Skeletal muscle satellite cell (primary cell): Measurements from ENCODE around the gene RAB36.

ENCODE experiments used
- H3K27me3 ChIP-seq: 2 replicates; pipeline ENCODE4 v1.7.0; 2013; ENCODE audit warnings: low read length; ENCODE audit not compliant: control insufficient read depth, insufficient read depth
- H3K36me3 ChIP-seq: 2 replicates; pipeline ENCODE4 v1.7.0; 2013; ENCODE audit warnings: mild to moderate bottlenecking, control low read depth, low read length; ENCODE audit not compliant: insufficient read depth
- H3K4me1 ChIP-seq: 2 replicates; pipeline ENCODE4 v1.7.0; 2013; ENCODE audit warnings: low read length; ENCODE audit not compliant: control insufficient read depth, insufficient read depth
- H3K4me2 ChIP-seq: 2 replicates; pipeline ENCODE4 v1.7.0; 2013; ENCODE audit warnings: mild to moderate bottlenecking, low read length
- H3K4me3 ChIP-seq: 2 replicates; pipeline ENCODE4 v1.7.0; 2013; ENCODE audit warnings: low read length
- H3K9ac ChIP-seq: 2 replicates; pipeline ENCODE4 v1.7.0; 2013; ENCODE audit warnings: mild to moderate bottlenecking, low read depth, low read length, moderate library complexity
- H3K9me3 ChIP-seq: replicated peaks from 2 replicates; pipeline ENCODE4 v1.7.0; 2013; ENCODE audit warnings: mild to moderate bottlenecking, control low read depth, low read length

RAB36 gene

DNA sequence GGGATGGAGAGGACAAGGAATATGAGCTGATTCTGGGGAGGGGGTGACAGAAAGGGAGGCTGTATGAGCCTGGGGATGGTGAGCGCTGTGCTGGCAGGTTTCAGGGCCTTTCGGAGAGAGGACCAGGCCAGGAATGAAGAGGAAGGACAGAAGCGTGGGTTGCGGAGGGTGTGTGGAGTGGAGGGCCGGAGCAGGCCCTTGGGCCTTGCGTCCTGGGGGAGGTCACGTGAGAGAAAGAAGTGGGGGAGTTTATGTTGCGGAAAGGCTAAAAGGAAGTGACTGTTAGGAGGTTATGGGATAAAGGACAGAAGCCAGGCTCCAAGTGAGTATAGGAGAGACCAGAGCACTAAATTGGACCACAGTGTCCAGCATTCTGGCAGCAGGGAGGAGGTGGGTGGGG, 52.6 kb downstream of the RAB36 start:
- Histone ChIP-seq H3K4me2 (no peak overlapping the region), H3K9ac (no peak overlapping the region), H3K4me1 (peaks cover 13% of the 10 kb centered on the region), H3K4me3 (no peak overlapping the region), H3K36me3 (no peaks in the 10 kb centered on the region), H3K27me3 (no peaks in the 10 kb centered on the region), H3K9me3 (no peaks in the 10 kb centered on the region)

DNA sequence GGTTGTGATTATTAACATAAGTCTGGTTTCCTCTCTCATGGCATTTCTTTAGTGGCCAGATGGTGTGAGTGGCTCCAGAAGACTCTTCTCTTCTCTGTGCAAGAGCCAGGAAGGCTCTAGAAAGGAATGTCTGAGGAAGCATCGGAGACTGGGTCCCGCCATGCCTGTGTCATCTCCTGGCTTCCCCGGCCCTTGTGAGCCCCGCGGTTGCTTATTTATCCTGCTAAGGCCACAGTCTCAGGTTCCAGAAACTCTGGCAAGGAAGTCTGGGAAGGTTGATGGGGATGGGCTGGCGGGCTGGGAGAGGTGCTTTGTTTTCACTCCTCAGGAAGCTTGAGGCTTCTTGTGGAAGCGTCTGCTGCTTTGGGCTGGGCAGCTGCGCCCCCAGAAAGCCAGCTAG, 53.9 kb downstream of the RAB36 start:
- H3K9ac ChIP-seq = no peak overlapping the region
- H3K9me3 ChIP-seq = no peaks in the 10 kb centered on the region
- H3K4me3 ChIP-seq = no peak overlapping the region
- peaks cover 13% of the 10 kb centered on the region for H3K4me1 ChIP-seq
- no peaks in the 10 kb centered on the region for H3K36me3 ChIP-seq
- H3K4me2 ChIP-seq = no peak overlapping the region
- no peaks in the 10 kb centered on the region for H3K27me3 ChIP-seq

GRCh38 chr22:23200898-23201297, 55.6 kb downstream of the RAB36 start:
- H3K4me1 ChIP-seq = peaks cover 23% of the 10 kb centered on the region
- no peaks in the 10 kb centered on the region for H3K27me3 ChIP-seq
- no peak overlapping the region for H3K4me2 ChIP-seq
- H3K4me3 ChIP-seq = no peak overlapping the region
- H3K36me3 ChIP-seq = no peaks in the 10 kb centered on the region
- no peaks in the 10 kb centered on the region for H3K9me3 ChIP-seq
- no peak overlapping the region for H3K9ac ChIP-seq

- no peaks in the 10 kb centered on the region for H3K27me3 ChIP-seq
- H3K9me3 ChIP-seq = no peaks in the 10 kb centered on the region
- H3K4me1 ChIP-seq = peaks cover 23% of the 10 kb centered on the region
- H3K36me3 ChIP-seq = no peaks in the 10 kb centered on the region
- H3K4me2 ChIP-seq = no peak overlapping the region
- H3K9ac ChIP-seq = no peak overlapping the region
- no peak overlapping the region for H3K4me3 ChIP-seq
These were observed 57.7 kb downstream of the RAB36 start for GRCh38 chr22:23202812-23203451.

DNA sequence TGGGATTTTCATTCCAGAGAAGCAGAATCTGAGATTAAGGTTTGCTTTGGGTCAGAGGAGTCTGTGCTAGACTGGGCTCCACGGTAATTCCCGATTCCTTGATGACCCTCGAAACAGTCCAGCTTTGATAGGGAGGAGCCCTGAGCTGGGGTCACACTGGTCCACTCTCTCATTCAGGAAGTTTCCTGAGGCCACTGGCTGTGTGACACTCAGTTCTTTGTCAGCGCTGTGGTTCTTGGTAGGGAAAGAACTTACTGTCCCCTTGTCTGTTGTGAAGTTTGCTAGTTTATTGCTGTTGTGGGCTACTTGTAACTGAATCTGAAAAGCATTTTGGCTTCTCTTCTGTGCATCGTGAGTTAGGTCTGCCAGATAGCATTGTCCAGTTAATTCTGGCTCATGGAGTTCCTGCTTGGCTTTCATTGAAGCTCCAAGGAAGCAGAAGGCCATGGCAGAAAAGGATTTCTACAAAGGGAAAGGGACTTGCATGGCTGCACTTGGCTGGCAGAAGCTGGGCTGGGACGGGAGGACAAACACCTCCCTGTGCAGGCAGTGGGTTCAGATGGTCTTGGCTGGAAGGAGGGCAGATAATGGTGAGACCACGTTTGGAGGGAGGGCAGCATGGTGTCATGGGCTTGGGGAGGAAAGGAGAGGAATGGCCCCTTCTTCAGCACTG, 58.3 kb downstream of the RAB36 start:
- no peak overlapping the region for H3K4me3 ChIP-seq
- no peaks in the 10 kb centered on the region for H3K27me3 ChIP-seq
- H3K4me1 ChIP-seq = peaks cover 23% of the 10 kb centered on the region
- no peak overlapping the region for H3K4me2 ChIP-seq
- H3K9me3 ChIP-seq = no peaks in the 10 kb centered on the region
- no peaks in the 10 kb centered on the region for H3K36me3 ChIP-seq
- no peak overlapping the region for H3K9ac ChIP-seq

- Histone ChIP-seq H3K27me3 (no peaks in the 10 kb centered on the region), H3K36me3 (no peaks in the 10 kb centered on the region), H3K4me2 (no peak overlapping the region), H3K9me3 (no peaks in the 10 kb centered on the region), H3K4me1 (peaks cover 23% of the 10 kb centered on the region), H3K4me3 (no peak overlapping the region), H3K9ac (no peak overlapping the region)
These were observed 58.8 kb downstream of the RAB36 start for GRCh38 chr22:23204125-23204488.

DNA sequence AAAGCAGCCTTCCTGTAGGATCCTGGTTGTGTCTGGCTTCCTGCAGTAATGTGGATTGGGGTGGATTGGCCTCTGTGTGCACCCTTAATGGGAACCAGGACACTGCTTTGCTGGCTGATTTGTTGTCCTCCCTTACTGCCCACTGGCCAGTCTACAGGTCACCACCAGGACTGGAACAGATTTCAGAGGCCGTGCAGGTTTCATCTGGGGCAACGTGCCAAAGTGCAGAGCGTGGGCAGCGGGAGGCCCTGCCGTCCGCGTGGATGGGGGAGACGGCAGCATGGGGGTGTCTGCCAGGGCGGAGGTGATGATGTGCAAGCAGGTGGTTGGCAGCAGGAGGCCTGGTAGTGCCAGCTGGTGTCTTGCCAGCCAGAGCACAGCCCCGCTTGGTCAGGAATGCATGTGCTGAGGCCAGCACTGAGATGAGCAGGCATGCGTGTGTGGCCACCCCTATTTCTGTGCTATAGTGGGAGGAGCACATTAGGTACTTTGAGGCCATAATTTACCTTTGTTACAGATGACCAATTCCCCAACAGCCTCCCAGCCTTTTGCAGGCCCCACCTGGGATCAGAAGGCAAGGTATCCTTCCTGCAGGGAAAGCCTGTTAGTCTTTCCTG, 59.4 kb downstream of the RAB36 start:
- Histone ChIP-seq H3K9ac (no peak overlapping the region), H3K27me3 (no peaks in the 10 kb centered on the region), H3K9me3 (no peaks in the 10 kb centered on the region), H3K4me1 (peaks cover 18% of the 10 kb centered on the region), H3K4me2 (peak overlapping the region; percentile 26), H3K4me3 (no peak overlapping the region), H3K36me3 (no peaks in the 10 kb centered on the region)

DNA sequence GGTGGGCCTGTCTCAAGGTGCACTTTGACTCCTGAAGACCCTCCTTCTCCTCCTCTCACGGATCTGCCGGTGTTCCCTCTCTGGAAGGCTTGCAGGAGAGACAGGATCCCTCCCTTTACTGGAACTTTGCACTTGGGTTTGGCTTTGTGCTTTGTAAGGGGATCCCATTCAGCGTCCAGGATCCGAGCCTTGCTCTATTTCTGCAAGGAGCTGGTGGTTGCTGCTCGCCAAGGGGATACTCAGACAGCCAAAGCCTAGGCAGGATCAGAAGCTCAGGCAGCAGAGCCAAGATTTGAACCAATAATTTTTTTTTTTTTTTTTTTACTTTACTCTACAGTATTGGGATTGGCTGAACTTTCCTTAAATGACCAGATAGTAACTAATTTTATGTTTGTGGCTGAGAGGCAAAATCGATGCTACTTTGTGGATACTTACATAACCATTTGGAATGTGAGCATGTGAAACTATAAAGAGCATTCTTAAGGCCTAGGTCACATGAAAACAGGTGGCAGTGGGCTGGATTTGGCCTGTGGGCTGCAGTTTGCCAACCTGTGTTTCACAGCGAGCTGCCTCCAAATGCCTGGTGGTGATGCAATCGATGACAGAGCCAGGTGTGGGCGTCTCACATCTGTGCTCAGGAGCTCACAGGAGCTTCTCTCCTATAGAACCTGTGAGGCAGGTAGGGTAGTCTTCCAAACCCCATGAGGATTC, 60.2 kb downstream of the RAB36 start:
- H3K4me1 ChIP-seq = peaks cover 17% of the 10 kb centered on the region
- H3K9ac ChIP-seq = no peak overlapping the region
- no peak overlapping the region for H3K4me3 ChIP-seq
- H3K4me2 ChIP-seq = peak overlapping the region; percentile 26
- no peaks in the 10 kb centered on the region for H3K9me3 ChIP-seq
- H3K36me3 ChIP-seq = no peaks in the 10 kb centered on the region
- H3K27me3 ChIP-seq = no peaks in the 10 kb centered on the region

DNA sequence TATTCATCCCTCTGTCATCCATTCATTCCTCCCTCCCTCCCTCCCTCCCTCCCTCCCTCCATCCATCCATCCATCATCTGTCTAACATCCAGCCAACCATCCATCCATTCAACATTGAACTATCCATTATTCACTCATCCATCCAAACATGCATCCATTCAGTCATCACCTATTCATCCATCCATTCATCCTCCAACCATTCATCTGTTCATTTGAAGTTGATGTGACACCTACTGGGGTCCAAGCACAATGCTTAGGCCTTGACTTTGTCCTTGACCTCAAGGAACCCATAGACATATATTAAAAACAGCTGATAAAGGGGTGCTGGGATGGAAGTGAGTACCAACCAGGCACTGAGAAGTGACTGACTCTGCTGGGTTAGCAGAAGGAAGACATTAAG, 61.6 kb downstream of the RAB36 start:
- no peaks in the 10 kb centered on the region for H3K36me3 ChIP-seq

DNA sequence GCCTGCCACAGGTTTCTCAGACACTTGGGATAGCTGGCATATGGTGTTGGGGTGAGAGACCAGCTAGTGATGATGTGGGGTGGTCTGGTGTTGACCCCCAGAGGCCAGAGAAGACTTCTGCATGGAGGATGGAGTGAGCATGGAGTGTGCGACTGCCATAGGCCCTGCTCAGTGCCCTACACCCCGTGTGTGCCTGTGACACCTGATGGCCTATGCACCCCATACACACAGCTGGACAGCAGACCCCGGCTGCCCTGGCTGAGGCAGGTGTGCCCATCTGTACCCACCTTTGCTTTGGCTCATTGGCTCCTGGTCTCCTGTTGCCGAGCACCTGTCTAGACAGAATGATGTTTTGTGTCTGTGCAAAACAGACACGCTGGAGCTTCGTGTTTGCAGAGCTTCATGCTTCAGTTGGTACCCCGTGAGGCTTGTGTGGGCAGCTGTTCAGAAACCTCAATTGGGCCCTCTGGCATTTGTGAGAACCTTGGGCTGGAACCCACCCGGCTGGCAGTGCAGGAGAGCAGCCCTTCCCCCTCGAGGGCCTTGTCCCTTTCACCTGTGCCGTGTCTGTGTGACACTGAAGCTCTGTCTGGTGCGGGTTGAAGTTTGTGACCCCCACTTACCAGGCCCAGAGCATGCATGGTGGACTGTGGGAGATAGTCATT, 62.6 kb downstream of the RAB36 start:
- Histone ChIP-seq H3K4me2 (no peak overlapping the region), H3K9ac (no peak overlapping the region), H3K27me3 (no peaks in the 10 kb centered on the region), H3K4me1 (peaks cover 17% of the 10 kb centered on the region), H3K4me3 (no peak overlapping the region), H3K9me3 (no peaks in the 10 kb centered on the region), H3K36me3 (no peaks in the 10 kb centered on the region)

More for the DNA sequence above, 61.6 kb downstream of the RAB36 start:
- no peak overlapping the region for H3K4me2 ChIP-seq
- no peaks in the 10 kb centered on the region for H3K9me3 ChIP-seq
- H3K9ac ChIP-seq = no peak overlapping the region
- no peak overlapping the region for H3K4me3 ChIP-seq
- no peaks in the 10 kb centered on the region for H3K27me3 ChIP-seq
- peaks cover 17% of the 10 kb centered on the region for H3K4me1 ChIP-seq

- no peak overlapping the region for H3K9ac ChIP-seq
- H3K4me3 ChIP-seq = no peak overlapping the region
- no peak overlapping the region for H3K4me2 ChIP-seq
- no peaks in the 10 kb centered on the region for H3K9me3 ChIP-seq
- H3K36me3 ChIP-seq = no peaks in the 10 kb centered on the region
- no peaks in the 10 kb centered on the region for H3K27me3 ChIP-seq
- H3K4me1 ChIP-seq = peaks cover 8% of the 10 kb centered on the region
These were observed 65.3 kb downstream of the RAB36 start for GRCh38 chr22:23210428-23211170.
